Measurements from ENCODE around the gene AIDA. TPM values are rescaled to one million over a fixed set of nuclear protein-coding genes. Genes with fewer than 3 reads are reported as not detected.

The AIDA gene
- polyA plus RNA-seq, 1 of the 3 experiments (the other 2 are of a cell fraction) = 20.8 TPM

- no peak for TF ChIP-seq CTCF (IDR thresholded peaks at IDR 0.05)
- no peak for TF ChIP-seq MXI1 (IDR thresholded peaks at IDR 0.05; ENCODE audit: low read depth, low read length)
- no peak for TF ChIP-seq CHD2 (IDR thresholded peaks at IDR 0.05; ENCODE audit: low read length, partially characterized antibody)
- no peak for TF ChIP-seq FOSL2 (IDR thresholded peaks at IDR 0.05; ENCODE audit: borderline replicate concordance, low read depth)
- no peak for TF ChIP-seq GABPA (IDR thresholded peaks at IDR 0.05; ENCODE audit: low read depth)
- no peak for TF ChIP-seq SIN3A (IDR thresholded peaks at IDR 0.05; ENCODE audit: borderline replicate concordance, low read depth, low read length)
- no peak for TF ChIP-seq EP300 (IDR thresholded peaks at IDR 0.05; ENCODE audit: borderline replicate concordance in 1 of 2, low read depth in 1 of 2, low read length in 1 of 2)
- no peak for TF ChIP-seq FOXJ3 (CRISPR knock-in tag; IDR thresholded peaks at IDR 0.05)
- no peak for TF ChIP-seq USF1 (IDR thresholded peaks at IDR 0.05; ENCODE audit: borderline replicate concordance, low read depth)
- no peak overlapping the region for H3K27ac ChIP-seq (ENCODE audit: low read depth in 2 of 2, low read length in 1 of 2)
- CTCF ChIA-PET = interaction anchor here (2.0 kb wide), 1 partner anchor 190 kb away, joined by 5 read pairs; no protein-coding TSS in a partner anchor
Observed at GRCh38 chr1:222654849-222655248, 57.4 kb downstream of the AIDA start.

GRCh38 chr1:222653178-222653827 lies 59.0 kb downstream of the AIDA start:
- no peaks in the 10 kb centered on the region for H3K27me3 ChIP-seq (ENCODE audit: insufficient read depth)
- H3K36me3 ChIP-seq (replicated peaks in 1 of 2; ENCODE audit: control insufficient read depth in 1 of 2, insufficient read depth in 2 of 2, low read length in 1 of 2) = peaks cover 74 to 94% of the 10 kb centered on the region in 2 experiments
- H3F3A ChIP-seq (replicated peaks; ENCODE audit: insufficient read depth) = peaks cover 6% of the 10 kb centered on the region
- no peak overlapping the region for H3K27ac ChIP-seq (ENCODE audit: low read depth in 2 of 2, low read length in 1 of 2)
- H3K9me2 ChIP-seq = no peaks in the 10 kb centered on the region
- CTCF ChIA-PET = interaction anchor here (0.9 to 2.0 kb wide), 2 partner anchors 19 to 188 kb away, joined by 3 to 5 read pairs; no protein-coding TSS in a partner anchor
- no peak overlapping the region for H2AFZ ChIP-seq (ENCODE audit: low read depth)
- no peaks in the 10 kb centered on the region for H3K9me3 ChIP-seq
- POLR2A ChIA-PET = interaction anchor here (1.6 kb wide), 1 partner anchor 9 kb away, joined by 3 read pairs; no protein-coding TSS in a partner anchor
- TF ChIP-seq CTCF (IDR thresholded peaks at IDR 0.05) (no peak), NFIC (IDR thresholded peaks at IDR 0.05; ENCODE audit: borderline replicate concordance) (no peak), ZBTB33 (IDR thresholded peaks at IDR 0.05; ENCODE audit: borderline replicate concordance, low read depth) (no peak), NRF1 (IDR thresholded peaks at IDR 0.05; ENCODE audit: low read depth, low read length) (no peak), EZH2phosphoT487 (IDR thresholded peaks at IDR 0.05; ENCODE audit: borderline replicate concordance, low read depth) (no peak), FOXM1 (IDR thresholded peaks at IDR 0.05; ENCODE audit: low read depth) (no peak), GABPA (IDR thresholded peaks at IDR 0.05; ENCODE audit: low read depth) (no peak), RFX5 (IDR thresholded peaks at IDR 0.05; ENCODE audit: low read length) (no peak), EP300 (IDR thresholded peaks at IDR 0.05; ENCODE audit: borderline replicate concordance in 1 of 2, low read depth in 1 of 2, low read length in 1 of 2) (no peak), GATA2 (CRISPR knock-in tag; IDR thresholded peaks at IDR 0.05) (no peak), RXRA (IDR thresholded peaks at IDR 0.05; ENCODE audit: borderline replicate concordance, low read depth) (no peak), SIN3A (IDR thresholded peaks at IDR 0.05; ENCODE audit: borderline replicate concordance, low read depth, low read length) (no peak)
- DNase-seq = no peak
- H4K20me1 ChIP-seq (ENCODE audit: insufficient read depth) = no peaks in the 10 kb centered on the region
- WGBS (ENCODE audit: low lambda C conversion rate) = 96% methylated on average over 2 of the region's 2 CpGs
- H3K79me2 ChIP-seq (ENCODE audit: insufficient read depth) = no peaks in the 10 kb centered on the region
- H3K9ac ChIP-seq = no peak overlapping the region
- H3K4me2 ChIP-seq = no peak overlapping the region
- H3K4me1 ChIP-seq (ENCODE audit: control insufficient read depth in 1 of 2, insufficient read depth in 2 of 2, low read depth in 1 of 2, low read length in 1 of 2) = no peaks in the 10 kb centered on the region
- H3K4me3 ChIP-seq (ENCODE audit: low read depth in 2 of 2, low read length in 1 of 2) = no peak overlapping the region

More at GRCh38 chr1:222654849-222655248, 57.4 kb downstream of the AIDA start:
- Histone ChIP-seq H3K27me3 (ENCODE audit: insufficient read depth) (no peaks in the 10 kb centered on the region), H3K4me2 (no peak overlapping the region), H3K9ac (no peak overlapping the region), H3K4me1 (ENCODE audit: control insufficient read depth in 1 of 2, insufficient read depth in 2 of 2, low read depth in 1 of 2, low read length in 1 of 2) (no peaks in the 10 kb centered on the region), H3K9me2 (no peaks in the 10 kb centered on the region), H3K9me3 (no peaks in the 10 kb centered on the region), H4K20me1 (ENCODE audit: insufficient read depth) (no peaks in the 10 kb centered on the region), H3K4me3 (ENCODE audit: low read depth in 2 of 2, low read length in 1 of 2) (no peak overlapping the region), H3K36me3 (replicated peaks in 1 of 2; ENCODE audit: control insufficient read depth in 1 of 2, insufficient read depth in 2 of 2, low read length in 1 of 2) (peaks cover 74 to 97% of the 10 kb centered on the region in 2 experiments), H3K79me2 (ENCODE audit: insufficient read depth) (no peaks in the 10 kb centered on the region), H2AFZ (ENCODE audit: low read depth) (no peak overlapping the region), H3F3A (replicated peaks; ENCODE audit: insufficient read depth) (peaks cover 11% of the 10 kb centered on the region)
- WGBS (ENCODE audit: low lambda C conversion rate) = 88% methylated on average over 5 of the region's 5 CpGs
- POLR2A ChIA-PET = no interaction called here
- no peak for DNase-seq
